HG03521 (cell line): ENCODE results near the gene GREB1.
A peak's percentile ranks its signal among the peaks of the same experiment; 100 is the strongest.

Experiments
- ATAC-seq: cut with Tn5 transposase; IDR thresholded peaks from one replicate; pipeline ENCODE4 v1.9.1; 2021; ENCODE audit warnings: mild to moderate bottlenecking, moderate library complexity; ENCODE audit not compliant: unreplicated experiment

GREB1 gene

GRCh38 chr2:11679016-11679415 lies 145.2 kb downstream of the GREB1 start:
- ATAC-seq = no peak

GRCh38 chr2:11679486-11680181 lies 145.8 kb downstream of the GREB1 start:
- ATAC-seq = no peak

- no peak for ATAC-seq
Observed at GRCh38 chr2:11680182-11680900, 146.5 kb downstream of the GREB1 start.

- no peak for ATAC-seq
Observed at GRCh38 chr2:11680901-11681721, 147.3 kb downstream of the GREB1 start.

- ATAC-seq = peak; percentile 52
Observed at GRCh38 chr2:11681722-11682589, 148.1 kb downstream of the GREB1 start.

- ATAC-seq = no peak
Observed at GRCh38 chr2:11682590-11682915, 148.7 kb downstream of the GREB1 start.

- no peak for ATAC-seq
Observed at GRCh38 chr2:11683476-11683875, 149.6 kb downstream of the GREB1 start.

- no peak for ATAC-seq
Observed at GRCh38 chr2:11683966-11684365, 150.1 kb downstream of the GREB1 start.

GRCh38 chr2:11684894-11685460 lies 151.1 kb downstream of the GREB1 start:
- no peak for ATAC-seq

GRCh38 chr2:11685906-11686470 lies 152.1 kb downstream of the GREB1 start:
- no peak for ATAC-seq

- ATAC-seq = no peak
Observed at GRCh38 chr2:11687736-11688135, 153.9 kb downstream of the GREB1 start.

GRCh38 chr2:11688222-11689069 lies 154.6 kb downstream of the GREB1 start:
- peak; percentile 77 for ATAC-seq

GRCh38 chr2:11691076-11691660 lies 157.3 kb downstream of the GREB1 start:
- no peak for ATAC-seq
